Spinal cord (tissue), 10 donors: ENCODE results near the gene HS1BP3. TPM values are rescaled to one million over a fixed set of nuclear protein-coding genes. Genes with fewer than 3 reads are reported as not detected.

Source experiments
- DNase-seq, 6 donors: peaks; one replicate each; pipeline versions ENCODE4 v3.0.0 to v3.0.0-alpha.2; 2013 to 2015; ENCODE audit warnings: low spot score in 6 of 6, low read depth in 4 of 6
- H3K27ac ChIP-seq: one replicate; pipeline ENCODE4 v1.5.1; 2013; ENCODE audit warnings: low read depth, low read length, control low read depth
- H3K27me3 ChIP-seq: one replicate; pipeline ENCODE4 v1.6.1; 2013; ENCODE audit warnings: low read length; ENCODE audit not compliant: control insufficient read depth, insufficient read depth
- H3K36me3 ChIP-seq: one replicate; pipeline ENCODE4 v1.6.1; 2013; ENCODE audit warnings: low read length; ENCODE audit not compliant: control insufficient read depth, insufficient read depth
- H3K4me1 ChIP-seq: one replicate; pipeline ENCODE4 v1.6.1; 2013; ENCODE audit warnings: low read length; ENCODE audit not compliant: control insufficient read depth, insufficient read depth
- H3K4me3 ChIP-seq: one replicate; pipeline ENCODE4 v1.5.1; 2013; ENCODE audit warnings: low read depth, low read length, control low read depth
- H3K9me3 ChIP-seq: one replicate; pipeline ENCODE4 v1.6.1; 2013; ENCODE audit warnings: low read length; ENCODE audit not compliant: control insufficient read depth, insufficient read depth
- WGBS: methylation state at CpG from one replicate; pipeline ENCODE4 v1.1.5; 2013; ENCODE audit warnings: missing lambda C conversion rate; ENCODE audit not compliant: insufficient coverage; 5-methylcytosine and 5-hydroxymethylcytosine counted together
- polyA plus RNA-seq, 2 donors: library from polyadenylated mRNA; unstranded; fragments of 120-200 nt; gene quantifications; one replicate each; pipeline ENCODE4 v1.2.1, GENCODE V29; 2013; ENCODE audit not compliant: insufficient read length in 2 of 2
- total RNA-seq, 2 donors: library from RNA; depleted of rRNA in 1 of 2; stranded (reverse); fragments of 120-200 nt in 1 of 2; fragments of >200 nt in 1 of 2; gene quantifications; one replicate each; pipeline versions ENCODE4 v1.2.3 to v1.2.4, GENCODE V29; 2013 to 2014
- donor health status: healthy.

HS1BP3 gene
- total and polyA plus RNA-seq, 4 donors, result 13.5 to 21.3 (median 15.1) TPM

- Histone ChIP-seq H3K27me3 (no peaks in the 10 kb centered on the region), H3K27ac (no peak overlapping the region), H3K4me3 (no peak overlapping the region), H3K4me1 (peaks cover 49% of the 10 kb centered on the region), H3K36me3 (peaks cover 67% of the 10 kb centered on the region), H3K9me3 (no peaks in the 10 kb centered on the region)
- 93% methylated on average over 2 of the region's 2 CpGs for WGBS
- no peak for DNase-seq
Measured at GRCh38 chr2:20626392-20626697, 24.6 kb downstream of the HS1BP3 start.

- WGBS, result 86% methylated on average over 12 of the region's 19 CpGs
- H3K36me3 ChIP-seq, result peaks cover 70% of the 10 kb centered on the region
Measured at GRCh38 chr2:20625491-20626391, 25.2 kb downstream of the HS1BP3 start.

GRCh38 chr2:20624884-20625485 is 25.9 kb downstream of the HS1BP3 start:
- 84% methylated on average over 11 of the region's 11 CpGs for WGBS
- DNase-seq, result no peak

More at GRCh38 chr2:20625491-20626391, 25.2 kb downstream of the HS1BP3 start:
- Histone ChIP-seq H3K9me3 (no peaks in the 10 kb centered on the region), H3K27me3 (no peaks in the 10 kb centered on the region), H3K4me3 (no peak overlapping the region), H3K27ac (peak overlapping the region; percentile 15), H3K4me1 (peaks cover 49% of the 10 kb centered on the region)
- no peak for DNase-seq

GRCh38 chr2:20624156-20624883 is 26.6 kb downstream of the HS1BP3 start:
- 93% methylated on average over 19 of the region's 20 CpGs for WGBS
- Histone ChIP-seq H3K27me3 (no peaks in the 10 kb centered on the region), H3K27ac (no peak overlapping the region), H3K9me3 (no peaks in the 10 kb centered on the region), H3K36me3 (peaks cover 78% of the 10 kb centered on the region), H3K4me3 (no peak overlapping the region), H3K4me1 (peaks cover 50% of the 10 kb centered on the region)
- DNase-seq, result no peak

More at GRCh38 chr2:20624884-20625485, 25.9 kb downstream of the HS1BP3 start:
- Histone ChIP-seq H3K36me3 (peaks cover 74% of the 10 kb centered on the region), H3K4me1 (peaks cover 49% of the 10 kb centered on the region), H3K9me3 (no peaks in the 10 kb centered on the region), H3K27ac (peak overlapping the region; percentile 15), H3K27me3 (no peaks in the 10 kb centered on the region), H3K4me3 (no peak overlapping the region)

GRCh38 chr2:20623741-20624155 is 27.1 kb downstream of the HS1BP3 start:
- DNase-seq, result no peak
- 95% methylated on average over 6 of the region's 7 CpGs for WGBS
- peaks cover 56% of the 10 kb centered on the region for H3K4me1 ChIP-seq

GRCh38 chr2:20623241-20623640 is 27.7 kb downstream of the HS1BP3 start:
- H3K27ac ChIP-seq, result no peak overlapping the region
- H3K9me3 ChIP-seq, result no peaks in the 10 kb centered on the region
- H3K4me3 ChIP-seq, result no peak overlapping the region
- no peaks in the 10 kb centered on the region for H3K27me3 ChIP-seq
- H3K4me1 ChIP-seq, result peaks cover 61% of the 10 kb centered on the region
- H3K36me3 ChIP-seq, result peaks cover 85% of the 10 kb centered on the region
- DNase-seq, result no peak
- WGBS, result 71% methylated on average over 7 of the region's 10 CpGs

More at GRCh38 chr2:20623741-20624155, 27.1 kb downstream of the HS1BP3 start:
- Histone ChIP-seq H3K9me3 (no peaks in the 10 kb centered on the region), H3K27ac (no peak overlapping the region), H3K36me3 (peaks cover 80% of the 10 kb centered on the region), H3K27me3 (no peaks in the 10 kb centered on the region), H3K4me3 (no peak overlapping the region)

GRCh38 chr2:20622731-20623130 is 28.2 kb downstream of the HS1BP3 start:
- no peak overlapping the region for H3K4me3 ChIP-seq
- peaks cover 66% of the 10 kb centered on the region for H3K4me1 ChIP-seq
- H3K36me3 ChIP-seq, result peaks cover 90% of the 10 kb centered on the region
- H3K9me3 ChIP-seq, result no peaks in the 10 kb centered on the region
- no peaks in the 10 kb centered on the region for H3K27me3 ChIP-seq
- H3K27ac ChIP-seq, result no peak overlapping the region
- DNase-seq, result peak in 1 of 6 donors; percentile 81
- WGBS, result 47% methylated on average over 9 of the region's 10 CpGs

GRCh38 chr2:20622296-20622686 is 28.6 kb downstream of the HS1BP3 start:
- DNase-seq, result no peak
- H3K9me3 ChIP-seq, result no peaks in the 10 kb centered on the region
- no peaks in the 10 kb centered on the region for H3K27me3 ChIP-seq
- H3K36me3 ChIP-seq, result peaks cover 91% of the 10 kb centered on the region
- no peak overlapping the region for H3K4me3 ChIP-seq
- 83% methylated on average over 11 of the region's 11 CpGs for WGBS
- peaks cover 69% of the 10 kb centered on the region for H3K4me1 ChIP-seq
- no peak overlapping the region for H3K27ac ChIP-seq

GRCh38 chr2:20621366-20622295 is 29.3 kb downstream of the HS1BP3 start:
- 91% methylated on average over 4 of the region's 12 CpGs for WGBS

More at GRCh38 chr2:20621366-20622295, 29.3 kb downstream of the HS1BP3 start:
- Histone ChIP-seq H3K27ac (no peak overlapping the region), H3K36me3 (peaks cover 89% of the 10 kb centered on the region), H3K27me3 (no peaks in the 10 kb centered on the region), H3K9me3 (no peaks in the 10 kb centered on the region), H3K4me1 (peaks cover 69% of the 10 kb centered on the region), H3K4me3 (no peak overlapping the region)
- no peak for DNase-seq
